Measurements from ENCODE around the gene PCNT. TPM values are rescaled to one million over a fixed set of nuclear protein-coding genes. Genes with fewer than 3 reads are reported as not detected.

The PCNT gene
- total RNA-seq, 3 donors from 2014 or later, result 25.2 to 31.0 (median 28.5) TPM

DNA sequence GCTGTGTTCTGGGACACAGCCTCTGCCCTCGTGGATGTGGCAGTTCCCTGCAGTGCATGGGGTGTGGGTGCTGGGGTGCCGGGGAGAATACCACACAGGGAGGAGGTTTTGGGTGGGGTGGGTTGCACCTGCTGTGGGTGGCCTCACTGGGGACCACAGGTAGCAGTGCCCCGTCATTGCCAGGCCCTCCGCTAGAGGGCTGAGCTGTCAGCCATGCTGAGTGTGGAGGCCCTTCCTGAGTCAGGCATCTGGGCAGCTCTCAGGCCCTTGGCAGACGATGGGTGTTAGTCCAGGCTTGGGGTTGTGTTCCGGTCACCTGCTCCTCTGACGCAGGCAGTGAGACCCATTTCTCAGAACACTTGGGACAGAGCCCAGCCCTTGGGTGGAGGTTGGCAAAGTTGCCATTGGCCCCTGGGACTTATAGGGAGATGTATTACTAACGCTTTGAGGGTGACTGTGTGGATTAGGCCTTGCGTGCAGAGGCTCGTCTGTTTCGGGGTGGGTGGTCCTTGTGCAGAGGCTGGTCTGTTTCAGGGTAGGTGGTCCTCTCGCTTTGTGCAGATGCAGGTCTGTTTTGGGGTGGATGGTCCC lies 23.9 kb downstream of the PCNT start:
- Histone ChIP-seq H3K27ac (no peak overlapping the region), H3K4me3 (no peak overlapping the region), H3K9me3 (no peaks in the 10 kb centered on the region), H3K4me1 (no peaks in the 10 kb centered on the region), H3K36me3 (peaks cover 4% of the 10 kb centered on the region), H3K27me3 (no peaks in the 10 kb centered on the region)
- no peak for DNase-seq (ENCODE audit: low spot score in 2 of 2)
- TF ChIP-seq POLR2A (IDR thresholded peaks at IDR 0.05) (no peak), POLR2AphosphoS5 (IDR thresholded peaks at IDR 0.05) (no peak)
- TF ChIP-seq, protein P1, sequence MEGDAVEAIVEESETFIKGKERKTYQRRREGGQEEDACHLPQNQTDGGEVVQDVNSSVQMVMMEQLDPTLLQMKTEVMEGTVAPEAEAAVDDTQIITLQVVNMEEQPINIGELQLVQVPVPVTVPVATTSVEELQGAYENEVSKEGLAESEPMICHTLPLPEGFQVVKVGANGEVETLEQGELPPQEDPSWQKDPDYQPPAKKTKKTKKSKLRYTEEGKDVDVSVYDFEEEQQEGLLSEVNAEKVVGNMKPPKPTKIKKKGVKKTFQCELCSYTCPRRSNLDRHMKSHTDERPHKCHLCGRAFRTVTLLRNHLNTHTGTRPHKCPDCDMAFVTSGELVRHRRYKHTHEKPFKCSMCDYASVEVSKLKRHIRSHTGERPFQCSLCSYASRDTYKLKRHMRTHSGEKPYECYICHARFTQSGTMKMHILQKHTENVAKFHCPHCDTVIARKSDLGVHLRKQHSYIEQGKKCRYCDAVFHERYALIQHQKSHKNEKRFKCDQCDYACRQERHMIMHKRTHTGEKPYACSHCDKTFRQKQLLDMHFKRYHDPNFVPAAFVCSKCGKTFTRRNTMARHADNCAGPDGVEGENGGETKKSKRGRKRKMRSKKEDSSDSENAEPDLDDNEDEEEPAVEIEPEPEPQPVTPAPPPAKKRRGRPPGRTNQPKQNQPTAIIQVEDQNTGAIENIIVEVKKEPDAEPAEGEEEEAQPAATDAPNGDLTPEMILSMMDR (IDR thresholded peaks at IDR 0.05), result no peak
- intact Hi-C loops (cut with DNase I; ENCODE audit: low total_unique reads), result no loop called here

- Histone ChIP-seq H3K9me3 (no peaks in the 10 kb centered on the region), H3K27ac (no peak overlapping the region), H3K4me3 (no peak overlapping the region), H3K36me3 (peaks cover 4% of the 10 kb centered on the region), H3K27me3 (no peaks in the 10 kb centered on the region), H3K4me1 (no peaks in the 10 kb centered on the region)
- DNase-seq (ENCODE audit: low spot score in 2 of 2), result no peak
- TF ChIP-seq POLR2A (IDR thresholded peaks at IDR 0.05), result no peak
- no peak for TF ChIP-seq POLR2AphosphoS5 (IDR thresholded peaks at IDR 0.05)
- TF ChIP-seq, protein P1 (IDR thresholded peaks at IDR 0.05), result no peak
- intact Hi-C loops (cut with DNase I; ENCODE audit: low total_unique reads), result no loop called here
These were observed 25.3 kb downstream of the PCNT start for GRCh38 chr21:46349134-46349760.

DNA sequence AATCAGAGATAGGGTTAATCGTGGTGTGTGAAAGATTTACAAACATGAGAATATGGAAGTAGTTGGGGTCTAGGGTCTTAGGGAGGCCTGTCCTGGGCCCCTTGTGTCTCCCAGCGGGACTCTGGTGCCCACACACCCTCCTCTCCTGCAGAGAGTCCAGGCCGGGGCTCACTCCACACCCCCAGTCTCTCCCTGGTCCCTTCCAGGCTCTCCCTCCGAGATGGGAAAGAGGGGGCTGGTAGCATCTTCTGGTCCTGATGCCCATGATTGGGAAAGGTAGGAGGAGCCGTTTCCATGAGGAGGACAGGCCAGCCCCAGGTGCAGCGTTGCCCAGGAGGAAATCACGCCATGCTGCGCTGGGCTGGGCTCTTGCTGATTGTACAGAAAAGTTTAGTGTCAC lies 26.6 kb downstream of the PCNT start:
- H3K27ac ChIP-seq, result no peak overlapping the region
- H3K4me3 ChIP-seq, result no peak overlapping the region
- H3K36me3 ChIP-seq, result peaks cover 4% of the 10 kb centered on the region
- TF ChIP-seq POLR2A (IDR thresholded peaks at IDR 0.05), result no peak
- TF ChIP-seq, protein P1 (IDR thresholded peaks at IDR 0.05), result no peak
- TF ChIP-seq POLR2AphosphoS5 (IDR thresholded peaks at IDR 0.05), result no peak
- H3K27me3 ChIP-seq, result no peaks in the 10 kb centered on the region
- intact Hi-C loops (cut with DNase I; ENCODE audit: low total_unique reads), result no loop called here
- no peaks in the 10 kb centered on the region for H3K9me3 ChIP-seq
- DNase-seq (ENCODE audit: low spot score in 2 of 2), result no peak
- no peaks in the 10 kb centered on the region for H3K4me1 ChIP-seq

- no peak overlapping the region for H3K27ac ChIP-seq
- no peaks in the 10 kb centered on the region for H3K9me3 ChIP-seq
- TF ChIP-seq, protein P1 (IDR thresholded peaks at IDR 0.05), result no peak
- no peak for TF ChIP-seq POLR2A (IDR thresholded peaks at IDR 0.05)
- no peak for TF ChIP-seq POLR2AphosphoS5 (IDR thresholded peaks at IDR 0.05)
- intact Hi-C loops (cut with DNase I; ENCODE audit: low total_unique reads), result no loop called here
- H3K36me3 ChIP-seq, result peaks cover 5% of the 10 kb centered on the region
- no peaks in the 10 kb centered on the region for H3K27me3 ChIP-seq
- H3K4me1 ChIP-seq, result no peaks in the 10 kb centered on the region
- H3K4me3 ChIP-seq, result no peak overlapping the region
- no peak for DNase-seq (ENCODE audit: low spot score in 2 of 2)
These were observed 27.0 kb downstream of the PCNT start for GRCh38 chr21:46350981-46351380.

GRCh38 chr21:46351476-46352163 lies 27.7 kb downstream of the PCNT start:
- no peak for DNase-seq (ENCODE audit: low spot score in 2 of 2)
- Histone ChIP-seq H3K4me3 (no peak overlapping the region), H3K36me3 (peaks cover 11% of the 10 kb centered on the region), H3K4me1 (no peaks in the 10 kb centered on the region), H3K9me3 (no peaks in the 10 kb centered on the region), H3K27me3 (no peaks in the 10 kb centered on the region), H3K27ac (no peak overlapping the region)
- intact Hi-C loops (cut with DNase I; ENCODE audit: low total_unique reads), result no loop called here
- TF ChIP-seq, protein P1 (IDR thresholded peaks at IDR 0.05), result no peak
- no peak for TF ChIP-seq POLR2A (IDR thresholded peaks at IDR 0.05)
- no peak for TF ChIP-seq POLR2AphosphoS5 (IDR thresholded peaks at IDR 0.05)

All from breast epithelium (tissue), 4 donors.